ENCODE results near the gene TPP1. TPM values are rescaled to one million over a fixed set of nuclear protein-coding genes. Genes with fewer than 3 reads are reported as not detected.

TPP1 gene
- total RNA-seq, 1 donor from 2014 or later, result 59.7 TPM

DNA sequence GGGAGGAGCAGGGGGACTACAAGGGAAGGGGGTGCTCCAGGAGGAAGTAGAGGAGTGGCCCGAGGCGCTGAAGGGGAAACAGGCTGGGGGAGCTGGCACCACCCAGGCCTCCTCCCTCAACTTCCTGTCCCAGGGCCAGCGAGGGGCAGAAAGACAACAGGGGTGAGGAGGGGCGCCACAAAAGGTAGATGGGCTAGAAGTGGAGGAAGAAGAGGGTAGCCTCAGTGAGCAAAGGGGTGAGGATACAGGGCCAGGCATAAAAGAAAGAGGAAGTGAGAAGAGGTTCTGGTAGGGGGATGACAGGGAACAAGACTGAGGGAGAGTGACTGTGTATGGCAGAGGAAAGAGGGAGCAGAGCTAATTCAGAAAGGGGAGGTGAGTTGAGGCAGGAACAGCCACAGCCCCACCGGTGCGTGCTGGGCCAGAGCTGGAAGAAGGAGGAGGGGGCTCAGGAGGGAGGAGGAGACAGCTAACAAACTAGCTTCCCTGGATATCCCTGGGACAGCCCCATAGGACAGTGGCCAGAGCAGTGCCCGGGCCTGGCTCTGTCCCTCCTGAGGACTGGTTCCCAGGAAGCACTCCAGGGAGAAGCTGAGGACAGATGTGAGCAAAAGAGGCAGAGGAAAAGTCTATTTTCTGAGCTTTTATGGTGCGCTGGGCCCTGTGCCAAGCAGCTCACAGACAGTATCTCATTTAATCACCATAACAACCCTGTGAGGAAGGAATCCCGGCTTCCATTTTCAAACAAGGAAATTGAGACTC, 27.9 kb upstream of the TPP1 start:
- peak; percentile 83 for DNase-seq (ENCODE audit: low spot score)

DNA sequence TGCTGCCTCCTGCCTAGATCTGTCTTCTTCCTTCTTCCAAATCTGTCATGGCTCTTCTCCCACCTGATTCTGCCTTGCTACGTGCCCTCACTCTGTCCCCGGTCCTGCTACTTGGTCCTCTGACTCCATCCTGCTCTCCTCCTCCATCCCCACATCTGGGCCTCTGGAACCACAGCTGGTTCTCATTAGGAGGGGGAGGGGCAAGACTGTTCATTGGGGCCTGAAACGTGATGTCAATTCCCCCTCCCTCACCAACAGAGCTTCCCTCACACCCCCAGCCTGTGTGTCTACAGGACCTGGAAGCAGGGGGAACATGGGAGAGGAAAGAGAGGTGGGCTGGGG, 27.3 kb upstream of the TPP1 start:
- DNase-seq (ENCODE audit: low spot score), result peak; percentile 90

DNA sequence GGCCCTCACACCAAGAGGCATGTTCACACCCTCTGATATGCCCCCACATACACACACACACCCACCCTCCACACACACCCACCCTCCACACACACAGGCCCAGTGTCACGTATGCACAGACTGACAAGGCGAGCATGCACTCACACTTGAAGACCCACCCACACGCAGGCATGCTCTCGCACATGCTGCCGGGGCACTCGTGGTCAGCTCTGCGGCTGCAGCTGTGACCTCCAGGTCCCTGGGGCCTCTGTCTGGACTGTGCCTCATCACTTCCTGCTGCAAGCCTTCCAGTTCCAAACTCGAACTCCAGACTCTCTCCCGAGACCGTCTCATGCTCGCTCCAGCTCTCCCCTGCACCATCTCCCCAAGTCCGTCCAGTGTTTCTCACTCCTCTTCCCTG, 26.8 kb upstream of the TPP1 start:
- no peak for DNase-seq (ENCODE audit: low spot score)

DNA sequence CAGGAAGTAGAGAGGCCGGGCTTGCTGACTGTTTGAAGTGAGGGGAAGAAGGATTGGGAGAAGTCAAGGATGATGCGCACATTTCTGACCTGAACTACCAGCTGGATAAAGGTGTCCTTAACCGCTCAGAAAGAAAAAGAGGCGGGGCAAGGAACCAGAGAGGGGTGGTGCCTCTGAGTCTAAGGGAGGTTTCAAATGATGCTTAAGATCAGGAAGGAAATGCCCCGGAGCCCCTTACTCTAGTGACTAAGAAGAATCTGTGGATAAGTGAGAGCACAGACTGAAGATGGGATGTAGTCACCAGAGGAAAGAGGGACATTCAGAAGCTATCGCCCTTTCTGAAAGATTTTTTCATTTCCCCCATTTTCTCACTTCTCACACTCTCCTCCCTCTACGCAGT, 23.7 kb upstream of the TPP1 start:
- DNase-seq (ENCODE audit: low spot score), result no peak

DNA sequence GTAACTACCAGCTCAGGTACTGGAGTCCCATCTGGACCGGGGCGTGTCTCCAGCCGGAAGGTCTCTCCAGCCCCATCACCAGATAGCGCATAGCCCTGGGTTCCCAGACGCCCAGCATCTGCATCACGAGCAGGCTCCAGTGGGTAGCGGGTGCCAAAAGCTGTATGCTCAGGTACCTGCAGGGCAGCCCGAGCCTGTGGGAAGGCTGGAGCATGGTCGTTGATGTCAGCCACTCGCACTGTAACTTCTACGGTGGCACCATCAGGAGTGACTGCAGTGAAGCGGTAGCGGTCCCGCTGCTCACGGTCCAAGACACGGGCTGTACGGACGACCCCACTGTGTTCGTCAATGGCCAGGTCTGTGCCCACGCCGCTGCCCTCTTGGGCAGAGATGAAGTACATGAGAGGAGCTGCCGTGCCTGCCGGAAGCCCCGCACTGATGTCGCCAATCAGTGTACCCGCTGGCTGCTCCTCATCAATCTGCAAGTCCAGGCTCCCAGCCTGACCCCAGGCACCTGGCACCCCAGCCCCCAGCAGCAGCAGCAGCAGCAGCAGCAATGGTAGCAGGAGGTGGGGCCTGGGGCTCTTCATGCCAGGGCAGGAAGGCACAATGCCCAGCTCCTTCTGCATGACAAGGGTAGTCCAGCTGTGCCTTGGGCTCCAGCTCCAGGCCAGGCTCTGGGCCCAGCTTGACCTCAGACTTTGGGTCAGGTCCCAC, 21.9 kb upstream of the TPP1 start:
- no peak for DNase-seq (ENCODE audit: low spot score)

DNA sequence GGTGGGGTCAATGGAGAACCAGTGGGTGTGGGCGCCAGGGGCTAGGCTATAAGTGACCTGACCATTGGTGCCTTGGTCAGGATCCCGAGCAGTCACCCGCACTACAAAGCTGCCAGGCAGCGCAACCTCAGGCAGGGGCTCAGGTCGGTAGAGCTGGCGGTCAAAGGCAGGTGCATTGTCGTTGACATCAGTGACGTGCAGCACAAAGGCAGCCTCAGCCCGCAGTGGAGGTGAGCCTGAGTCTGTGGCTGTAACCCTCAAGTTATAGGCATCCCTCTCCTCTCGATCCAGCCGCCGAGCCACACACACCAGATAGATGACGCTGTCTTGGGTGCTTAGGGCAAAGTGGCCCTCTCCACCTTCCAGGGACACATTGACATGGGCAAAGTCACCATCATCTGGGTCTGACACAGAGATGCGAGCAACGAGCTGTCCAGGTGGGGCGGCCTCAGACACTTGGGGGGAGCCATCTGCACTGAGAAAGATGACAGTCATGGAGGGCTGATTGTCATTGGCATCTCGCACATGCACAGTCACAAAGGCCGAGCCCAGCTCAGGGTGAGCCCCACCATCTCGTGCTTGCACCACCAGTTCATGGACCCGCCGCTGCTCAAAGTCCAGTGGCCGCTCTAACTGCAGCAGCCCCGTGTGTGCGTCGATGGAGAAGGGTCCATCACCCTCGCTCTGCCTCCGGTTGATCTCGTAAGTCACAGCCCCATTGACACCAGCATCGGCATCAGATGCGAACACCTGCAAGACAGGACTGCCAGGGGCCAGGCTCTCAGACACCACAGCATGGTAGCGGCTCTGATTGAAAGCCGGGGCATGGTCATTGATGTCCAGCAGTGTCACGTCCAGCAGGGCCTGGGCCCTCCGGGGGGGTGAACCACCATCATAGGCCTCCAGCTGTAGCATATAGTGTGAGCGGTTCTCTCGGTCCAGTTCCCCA, 21.1 kb upstream of the TPP1 start:
- no peak for DNase-seq (ENCODE audit: low spot score)

DNA sequence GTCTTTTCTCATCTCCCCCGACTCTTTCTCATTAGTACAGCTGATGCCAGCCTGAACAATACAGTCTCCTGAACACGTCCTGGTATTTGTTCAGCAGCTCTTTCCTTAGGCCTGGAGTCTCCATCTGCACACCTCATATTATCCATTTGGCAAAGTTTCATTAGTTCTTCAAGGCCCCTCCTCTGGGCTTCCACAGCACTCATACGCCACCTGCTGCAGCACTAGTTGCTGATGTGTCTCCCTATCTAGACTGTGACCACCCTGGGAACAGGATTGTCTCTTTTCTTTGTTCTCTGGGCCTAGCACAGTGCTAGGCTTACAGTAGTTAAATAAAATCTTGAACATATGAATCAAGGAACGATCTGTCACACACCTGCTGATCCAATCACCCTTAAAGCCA, 19.2 kb upstream of the TPP1 start:
- no peak for DNase-seq (ENCODE audit: low spot score)

DNA sequence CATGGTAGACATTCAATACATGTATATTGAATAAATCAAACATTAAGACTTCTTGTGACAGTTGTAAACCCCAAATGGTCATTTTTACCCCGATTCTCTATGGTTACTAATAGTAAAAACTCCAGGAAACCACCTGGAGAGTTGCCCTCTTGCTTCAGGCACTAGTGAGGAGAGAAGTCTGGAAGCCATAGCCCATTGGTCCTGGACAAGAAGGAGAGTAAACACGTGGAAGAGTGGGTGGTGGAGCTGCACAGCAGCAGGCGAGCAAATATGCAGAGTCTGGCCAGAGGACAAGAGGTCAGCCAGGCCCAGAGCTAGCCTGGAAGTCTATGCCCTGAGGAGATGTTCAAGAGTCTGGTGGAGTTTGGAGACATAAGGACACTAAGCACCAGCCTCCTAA, 18.6 kb upstream of the TPP1 start:
- DNase-seq (ENCODE audit: low spot score), result no peak

DNA sequence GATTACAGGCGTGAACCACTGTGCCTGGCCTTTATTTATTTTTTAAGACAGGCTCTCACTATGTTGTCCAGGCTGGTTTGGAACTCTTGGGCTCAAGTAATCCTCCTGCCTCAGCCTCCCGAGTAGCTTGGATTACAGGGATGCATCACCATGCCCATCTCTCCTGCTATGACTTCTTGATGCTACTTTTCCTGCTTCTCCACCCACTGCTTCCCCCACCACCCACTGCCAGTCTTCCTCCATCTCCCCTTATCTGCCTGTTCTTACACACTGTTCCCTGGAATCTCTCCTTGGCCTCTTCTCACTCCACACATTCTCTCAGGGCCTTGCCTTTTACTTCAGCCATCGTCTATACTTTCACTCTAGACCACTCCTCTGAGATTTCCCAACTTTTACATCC, 17.3 kb upstream of the TPP1 start:
- DNase-seq (ENCODE audit: low spot score), result no peak

DNA sequence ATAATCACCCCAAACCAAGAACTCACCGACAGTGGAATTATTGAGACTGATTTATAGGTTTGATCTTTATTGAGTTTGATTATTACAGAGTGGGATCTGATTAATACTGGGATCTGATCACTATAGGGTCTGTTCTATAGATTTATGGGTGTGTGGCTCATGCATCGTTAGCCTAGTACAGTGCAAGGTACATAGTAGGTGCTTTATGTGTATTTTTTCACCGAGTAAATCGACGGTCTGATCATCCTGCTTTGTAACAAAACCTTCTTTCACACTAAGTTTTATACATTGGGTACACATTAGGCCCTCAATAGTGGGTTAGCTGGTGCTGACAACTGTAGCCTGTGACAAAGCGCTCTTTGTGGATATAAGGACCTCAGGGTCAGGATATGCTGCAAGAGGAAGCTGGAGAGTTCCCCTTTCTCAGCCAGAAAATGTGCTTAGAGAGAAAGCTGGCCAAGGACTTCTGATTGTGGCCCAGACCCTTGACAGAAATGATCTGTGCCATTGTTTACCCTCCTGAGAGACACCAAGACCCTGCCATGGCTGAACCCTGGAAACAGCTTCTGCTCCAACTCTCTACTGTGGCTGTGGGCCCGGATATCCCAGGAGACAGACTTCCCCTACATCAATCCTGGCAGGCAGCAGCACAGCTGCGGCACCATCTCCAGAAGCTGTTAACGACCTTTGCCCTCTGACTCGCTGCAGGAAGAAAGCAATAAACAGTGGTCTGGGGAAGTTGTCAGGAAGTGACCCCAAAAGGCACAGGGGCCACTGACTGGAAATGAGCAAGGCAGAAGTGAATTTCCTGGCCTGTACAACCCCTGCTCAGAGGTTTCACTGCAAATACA, 16.1 kb upstream of the TPP1 start:
- DNase-seq (ENCODE audit: low spot score), result peak; percentile 25

DNA sequence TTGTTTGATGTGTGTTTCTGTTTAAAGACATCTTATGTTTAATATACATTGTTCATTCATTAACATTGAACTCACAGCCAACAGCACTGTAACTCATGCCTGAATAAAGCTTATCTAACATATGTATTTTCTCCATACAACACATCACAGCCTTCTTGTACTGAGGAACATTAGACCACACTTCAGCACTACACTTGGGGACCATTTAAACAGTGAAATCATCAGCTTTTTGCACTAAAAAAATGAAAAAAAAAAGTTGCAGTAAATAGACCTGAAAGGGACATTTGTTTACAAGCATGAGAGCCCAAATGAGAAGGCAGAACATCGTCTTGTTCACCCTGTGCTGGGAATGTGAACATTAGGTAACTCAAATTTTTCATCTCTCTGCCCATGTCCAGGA, 15.3 kb upstream of the TPP1 start:
- no peak for DNase-seq (ENCODE audit: low spot score)

DNA sequence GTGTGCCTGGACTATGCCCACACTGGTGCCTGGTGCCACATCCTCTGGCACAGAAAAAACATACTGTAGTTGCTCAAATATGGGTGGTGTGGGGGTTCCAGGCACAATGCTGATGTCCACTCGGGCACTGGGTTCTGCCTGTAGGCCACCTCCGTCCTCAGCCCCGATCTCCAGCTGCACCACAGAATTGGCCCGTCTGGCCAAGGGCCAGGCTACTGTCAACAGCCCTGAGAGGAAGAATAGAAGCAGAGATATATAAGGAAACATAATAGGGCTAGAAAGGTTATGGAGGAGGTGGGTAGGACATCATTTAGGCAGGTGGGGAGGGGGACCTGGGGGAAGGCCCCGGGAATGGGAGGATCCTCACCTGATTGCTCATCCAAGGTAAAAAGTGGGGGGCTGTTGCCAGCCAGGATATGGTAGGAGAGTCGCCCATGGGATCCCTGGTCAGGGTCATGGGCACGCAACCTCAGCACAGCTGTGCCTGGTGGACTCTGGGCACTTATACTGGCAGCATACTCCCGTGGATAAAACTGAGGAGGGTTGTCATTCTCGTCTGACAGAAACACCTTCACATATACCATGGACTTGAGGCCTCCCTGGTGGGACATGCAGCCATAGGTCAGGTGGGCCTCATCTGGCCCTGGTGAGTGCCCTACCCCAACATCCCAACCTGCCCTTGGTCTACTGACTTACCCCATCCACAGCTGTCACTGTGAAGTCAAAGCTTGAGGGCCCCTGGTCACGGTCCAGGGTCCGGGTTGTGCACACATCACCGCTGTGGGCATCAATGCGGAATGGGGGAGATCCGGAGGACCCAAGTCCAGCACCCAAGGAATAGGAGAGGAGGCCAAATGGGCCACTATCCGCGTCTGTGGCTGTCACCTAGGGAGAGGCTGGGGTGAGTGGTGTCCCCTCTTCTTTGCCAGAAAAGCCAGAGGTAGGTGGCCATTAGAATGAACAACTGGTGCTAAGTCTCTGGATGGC, 14.5 kb upstream of the TPP1 start:
- no peak for DNase-seq (ENCODE audit: low spot score)

DNA sequence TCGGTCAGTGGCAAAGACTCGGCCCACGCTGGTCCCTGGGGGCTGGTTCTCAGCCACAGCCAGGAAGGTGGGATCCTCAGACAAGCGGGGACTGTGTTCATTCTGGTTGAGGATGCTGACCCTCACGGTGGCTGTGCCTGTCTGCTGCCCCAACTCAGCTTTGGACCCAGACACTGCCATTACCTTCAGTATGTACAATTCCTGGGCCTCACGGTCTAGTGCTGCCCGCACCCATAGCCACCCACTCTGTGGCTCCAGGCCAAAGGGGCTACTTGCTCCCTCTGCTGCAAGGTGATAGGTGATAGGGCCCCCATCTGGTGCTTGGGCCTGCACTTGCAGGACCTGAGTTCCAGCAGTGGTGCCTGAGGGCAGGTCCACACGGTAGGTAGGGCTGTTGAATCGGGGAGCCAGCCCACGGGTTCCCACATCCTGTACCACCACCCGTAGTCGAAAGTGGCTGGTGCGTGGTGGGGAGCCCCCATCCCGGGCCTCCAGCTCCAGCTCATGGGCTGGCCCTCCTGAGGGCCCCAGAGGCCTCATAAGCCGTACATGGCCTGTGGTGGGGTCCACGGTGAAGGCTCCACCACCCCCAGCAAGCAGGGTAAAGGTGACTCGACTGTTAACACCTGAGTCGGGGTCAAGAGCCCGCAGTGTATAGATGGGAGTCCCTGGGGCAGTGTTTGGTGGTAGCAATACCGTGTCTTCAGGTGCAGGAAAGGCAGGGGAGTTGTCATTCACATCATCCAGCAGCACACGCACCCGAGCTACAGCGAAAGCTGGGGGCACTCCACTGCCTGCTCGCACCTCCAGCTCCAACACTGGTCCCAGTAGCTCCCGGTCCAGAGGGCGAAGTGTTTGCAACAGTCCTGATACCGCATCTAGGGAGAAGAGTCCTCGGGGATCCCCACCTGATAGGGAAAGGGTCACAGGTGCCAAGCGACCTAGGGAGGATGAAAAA, 13.2 kb upstream of the TPP1 start:
- no peak for DNase-seq (ENCODE audit: low spot score)

DNA sequence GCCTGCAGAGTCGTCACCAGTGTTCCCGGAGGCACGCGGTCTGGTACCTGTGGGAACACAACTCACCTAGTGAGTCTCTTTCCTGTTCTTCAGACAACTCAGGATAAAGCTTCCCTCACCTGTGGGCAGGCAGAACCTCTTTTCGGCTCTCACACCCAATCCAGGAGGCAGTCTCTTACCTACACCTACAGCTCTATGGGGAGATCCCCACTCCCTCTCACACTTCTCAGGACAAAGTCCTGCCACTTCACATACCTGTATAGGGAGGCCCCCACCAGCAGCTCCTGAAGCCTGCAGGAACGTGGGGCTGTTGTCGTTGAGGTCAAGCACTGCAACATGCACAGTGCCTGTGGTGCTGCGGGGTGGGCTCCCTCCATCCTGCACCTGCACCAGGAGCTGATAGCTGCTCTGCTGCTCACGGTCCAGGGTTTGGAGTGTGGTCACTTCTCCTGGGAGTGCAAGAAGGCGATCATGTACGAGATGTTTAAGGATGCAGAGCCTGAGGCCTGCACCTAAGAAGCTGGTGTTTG, 12.2 kb upstream of the TPP1 start:
- DNase-seq (ENCODE audit: low spot score), result no peak

DNA sequence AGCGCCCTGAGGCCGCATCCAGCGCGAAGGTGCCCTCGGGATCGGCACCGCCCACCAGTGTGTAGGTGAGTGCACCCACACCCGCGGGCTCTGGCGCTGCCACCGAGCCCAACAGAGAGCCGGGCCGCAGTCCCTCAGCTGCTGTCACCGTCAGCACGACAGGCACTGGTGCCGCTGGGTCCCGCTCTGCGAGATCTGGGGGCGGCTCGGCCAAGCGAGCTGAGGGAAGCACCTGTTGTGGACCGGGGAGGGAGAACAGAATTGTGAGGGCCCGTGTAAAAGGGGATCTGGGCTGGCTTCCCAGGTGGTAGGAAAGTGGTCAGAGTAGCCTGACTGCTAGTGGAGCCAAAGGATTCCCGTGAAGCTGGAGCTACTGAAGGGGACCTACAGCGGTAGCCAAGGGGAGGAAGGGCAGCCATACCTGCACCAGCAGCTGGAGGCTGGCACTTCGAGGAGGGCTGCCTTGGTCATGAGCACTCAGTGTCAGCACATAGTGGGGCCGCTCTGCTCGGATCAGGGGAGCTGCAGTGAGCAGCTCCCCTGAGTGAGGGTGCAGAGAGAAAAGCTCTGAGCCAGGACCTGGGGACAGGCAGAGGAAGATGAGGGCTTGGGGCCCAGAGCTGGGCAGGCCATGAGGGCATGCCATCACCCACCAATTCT, 11.5 kb upstream of the TPP1 start:
- DNase-seq (ENCODE audit: low spot score), result no peak

DNA sequence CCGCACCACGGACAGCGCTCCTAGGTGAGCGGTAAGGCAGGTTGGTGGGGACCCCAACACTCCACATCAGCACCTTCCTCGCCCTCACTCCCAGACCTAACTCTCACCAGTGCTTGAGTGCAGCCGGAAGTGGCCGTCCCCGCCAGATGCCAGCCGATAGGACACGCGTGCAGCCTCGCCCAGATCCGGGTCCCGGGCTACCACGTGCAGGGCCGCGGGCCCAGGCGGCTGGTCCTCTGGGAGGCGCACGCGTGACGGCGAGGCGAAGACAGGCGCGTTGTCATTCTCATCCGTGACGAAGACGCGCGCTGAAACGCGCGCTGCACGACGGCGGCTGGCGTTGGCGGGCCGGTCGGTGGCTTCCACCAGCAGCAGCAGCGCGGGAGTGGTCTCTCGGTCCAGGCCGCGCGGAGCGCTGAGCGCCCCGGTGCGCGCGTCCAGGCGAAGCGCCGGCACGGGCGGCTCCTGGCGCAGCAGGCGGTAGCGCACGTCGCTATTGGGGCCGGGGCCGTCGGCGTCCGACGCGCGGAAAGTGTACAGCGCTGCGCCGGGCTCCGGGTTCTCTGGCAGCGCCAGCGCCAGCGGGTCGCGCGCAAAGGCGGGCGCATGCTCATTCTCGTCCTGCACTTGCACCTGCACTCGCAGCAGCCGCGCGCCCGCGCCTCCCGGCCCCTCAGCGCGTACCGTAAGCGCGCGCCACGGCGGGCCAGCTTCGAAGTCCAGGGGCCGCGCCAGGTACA, 10.8 kb upstream of the TPP1 start:
- no peak for DNase-seq (ENCODE audit: low spot score)

DNA sequence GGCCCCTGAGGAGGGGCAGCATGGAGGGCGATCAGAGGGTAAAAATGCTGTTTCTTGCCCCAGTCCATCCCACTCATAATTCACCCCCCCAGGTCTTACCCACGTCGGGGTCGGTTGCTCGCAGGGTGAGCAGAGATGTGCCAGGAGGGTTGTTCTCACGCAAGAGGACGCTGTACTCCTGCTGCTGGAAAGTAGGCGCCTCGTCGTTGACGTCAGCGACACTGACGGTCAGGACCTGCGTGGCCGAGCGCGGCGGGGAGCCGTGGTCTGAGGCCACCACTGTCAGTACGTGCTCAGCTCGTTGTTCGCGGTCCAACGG, 10.3 kb upstream of the TPP1 start:
- no peak for DNase-seq (ENCODE audit: low spot score)

DNA sequence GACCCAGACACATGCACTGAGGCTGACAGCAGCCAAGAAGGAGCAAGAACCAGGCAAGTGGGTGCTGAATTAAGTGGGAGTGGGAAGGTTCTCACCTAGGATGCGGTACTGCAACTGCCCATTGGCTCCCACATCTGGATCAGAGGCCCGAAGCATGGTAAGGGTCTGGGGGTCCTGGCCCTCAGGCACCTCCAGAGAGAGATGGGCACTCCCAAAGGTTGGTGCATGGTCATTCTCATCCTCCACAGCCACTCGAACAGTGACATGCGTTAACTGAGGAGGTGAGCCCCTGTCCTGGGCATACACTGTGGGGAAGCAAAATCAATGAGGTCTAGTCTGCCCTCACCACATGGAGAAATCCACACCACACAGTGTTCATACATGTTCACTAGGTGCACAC, 9.3 kb upstream of the TPP1 start:
- DNase-seq (ENCODE audit: low spot score), result no peak

Data from umbilical cord (tissue), 2 donors.